Activated naive CD4-positive, alpha-beta T cell treated with Interleukin-2 at 50 U/mL for 16 hours (primary cell): Measurements from ENCODE around the gene TRIO.

Experiments
- DNase-seq: peaks from one replicate; pipeline ENCODE4 v3.0.0-alpha.2; 2020

The TRIO gene

DNA sequence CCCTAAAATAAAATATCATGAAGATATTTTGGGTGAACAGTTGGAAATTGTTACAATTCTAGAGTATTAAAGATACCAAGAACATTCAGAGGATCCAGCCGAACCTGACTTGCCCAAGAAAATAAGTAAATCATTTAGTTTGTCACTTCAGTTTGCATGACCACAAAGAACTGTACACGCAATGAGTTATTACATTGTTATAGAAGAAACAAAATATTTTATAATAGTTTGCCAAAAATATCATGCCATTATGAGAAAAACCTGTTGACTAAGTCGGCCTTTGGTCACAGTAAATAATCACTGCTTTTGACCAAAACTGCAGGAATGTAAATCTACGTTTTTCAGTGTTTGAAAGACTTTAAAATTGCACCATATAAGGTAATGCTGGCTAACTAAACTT lies 27.9 kb downstream of the TRIO start:
- no peak for DNase-seq

DNA sequence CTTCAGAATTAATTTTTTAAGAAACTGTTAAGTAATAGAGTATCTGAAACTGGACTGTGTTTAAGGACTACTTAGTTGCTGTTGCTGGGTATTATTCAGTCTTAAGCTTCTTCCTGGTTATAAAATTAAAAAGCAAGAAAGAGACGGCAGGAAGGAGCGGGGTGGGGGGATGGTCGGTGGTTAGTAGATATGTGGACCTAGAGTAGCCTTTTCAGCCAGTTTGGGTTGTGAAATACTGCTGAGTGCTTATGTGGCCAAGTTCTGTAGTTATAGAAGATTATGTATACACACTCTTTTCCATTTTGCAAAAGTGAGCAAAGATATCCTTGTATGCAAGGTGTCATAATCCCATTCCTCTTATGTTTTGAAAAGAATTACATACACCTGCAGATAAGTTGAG lies 28.5 kb downstream of the TRIO start:
- no peak for DNase-seq

DNA sequence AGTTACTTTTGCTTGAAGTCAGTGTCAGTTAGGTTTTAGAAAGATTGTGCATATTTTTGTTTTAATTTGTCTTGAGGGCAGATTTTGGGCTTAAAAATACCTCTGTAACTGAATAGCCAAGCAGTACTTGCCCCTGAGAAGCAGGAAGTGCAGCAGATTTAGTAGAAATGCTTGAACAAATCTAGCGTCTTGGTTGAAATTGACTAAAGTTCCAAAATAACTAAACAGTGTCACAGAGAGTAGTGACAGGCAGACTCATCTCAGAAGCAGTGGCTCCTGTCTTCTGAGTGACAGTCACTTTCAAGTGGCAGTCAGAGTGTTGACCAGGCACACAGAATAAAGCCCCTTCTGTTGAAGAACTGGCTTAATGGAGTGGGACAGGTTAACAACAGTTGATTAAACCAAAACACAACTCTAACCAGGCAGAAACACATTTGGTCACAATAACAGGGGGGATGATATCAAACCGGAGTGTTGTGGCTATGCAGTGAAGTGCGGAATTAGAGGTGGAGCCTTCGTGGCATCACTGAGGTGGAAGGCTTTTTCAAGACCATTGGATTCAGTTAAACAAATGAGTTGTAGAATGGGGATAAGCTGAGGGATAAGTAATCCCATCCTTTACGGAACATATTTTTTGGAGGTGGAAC lies 29.1 kb downstream of the TRIO start:
- no peak for DNase-seq

DNA sequence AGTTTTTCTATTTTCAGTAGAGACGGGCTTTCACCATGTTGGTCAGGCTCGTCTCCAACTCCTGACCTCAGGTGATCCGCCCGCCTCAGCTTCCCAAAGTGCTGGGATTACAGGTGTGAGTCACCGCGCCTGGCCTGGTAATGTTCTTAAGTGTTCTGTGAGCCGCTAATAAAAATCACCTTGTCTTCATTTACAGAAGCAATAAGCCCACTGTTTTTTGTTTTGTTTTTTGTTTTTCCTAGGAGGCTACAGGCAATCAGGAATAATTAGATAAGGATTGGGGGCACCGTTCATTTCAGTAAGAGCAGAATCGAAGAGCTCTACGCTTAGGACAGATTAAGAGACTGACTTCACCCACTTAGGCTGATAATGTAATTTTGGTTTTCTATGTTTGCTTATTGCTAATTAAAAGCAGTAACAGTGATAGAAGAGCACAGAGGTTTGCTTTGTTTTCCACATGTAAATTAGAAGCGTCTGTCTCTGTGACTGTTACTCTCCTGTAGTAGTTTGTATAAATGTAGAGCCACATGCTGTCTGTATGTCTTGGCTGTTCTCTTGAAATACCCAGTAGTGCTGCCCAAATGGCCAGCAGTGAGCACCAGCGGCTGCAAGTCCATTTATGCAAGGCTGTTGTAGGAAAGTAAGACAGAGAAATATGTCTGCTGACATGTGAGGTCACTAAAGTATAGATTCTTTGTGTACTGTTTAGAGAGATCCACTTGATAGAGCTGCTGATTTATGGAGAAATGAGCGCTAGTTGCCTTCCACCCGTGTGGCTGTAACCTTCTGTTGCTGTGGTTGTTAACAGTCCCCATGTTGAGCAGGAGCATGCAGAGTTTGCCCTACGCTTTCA lies 30.5 kb downstream of the TRIO start:
- no peak for DNase-seq

DNA sequence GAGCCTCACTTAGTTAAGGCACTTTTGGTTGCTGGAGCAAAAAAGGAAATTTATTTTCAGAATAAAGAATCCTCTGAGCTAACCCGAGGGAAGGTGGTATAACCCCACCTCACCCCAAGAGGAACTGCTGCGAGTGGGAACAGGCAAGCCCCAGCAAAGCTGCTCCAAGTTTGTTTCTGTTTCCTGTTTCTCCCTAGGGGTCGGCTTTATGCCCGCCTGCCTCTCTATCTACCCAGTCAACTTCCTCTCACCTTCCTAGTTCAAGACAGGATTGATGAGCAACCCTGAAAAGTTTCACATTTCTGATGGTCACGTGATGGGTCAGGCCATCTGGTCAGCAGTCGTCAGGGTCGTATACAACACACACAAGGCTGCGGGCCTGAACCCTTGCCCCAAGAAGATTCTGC lies 31.1 kb downstream of the TRIO start:
- no peak for DNase-seq

DNA sequence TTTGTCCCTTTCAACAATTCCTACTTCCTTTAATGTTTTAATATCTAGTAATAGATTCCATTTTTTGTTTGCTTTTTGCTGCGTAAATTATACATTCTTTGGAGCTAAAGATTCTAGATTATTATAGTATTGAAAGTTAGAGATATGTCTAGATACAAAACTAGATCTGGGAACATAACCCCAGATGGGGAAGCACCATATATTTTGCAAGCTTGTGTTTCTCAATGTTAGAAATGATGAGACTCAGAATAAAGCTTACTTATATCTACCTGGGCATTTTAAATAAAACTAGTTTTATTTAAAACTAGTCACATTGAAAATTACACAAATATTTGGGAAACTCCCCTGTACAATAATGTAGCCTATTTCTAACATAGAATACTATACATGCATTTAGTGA lies 32.2 kb downstream of the TRIO start:
- DNase-seq, result no peak

DNA sequence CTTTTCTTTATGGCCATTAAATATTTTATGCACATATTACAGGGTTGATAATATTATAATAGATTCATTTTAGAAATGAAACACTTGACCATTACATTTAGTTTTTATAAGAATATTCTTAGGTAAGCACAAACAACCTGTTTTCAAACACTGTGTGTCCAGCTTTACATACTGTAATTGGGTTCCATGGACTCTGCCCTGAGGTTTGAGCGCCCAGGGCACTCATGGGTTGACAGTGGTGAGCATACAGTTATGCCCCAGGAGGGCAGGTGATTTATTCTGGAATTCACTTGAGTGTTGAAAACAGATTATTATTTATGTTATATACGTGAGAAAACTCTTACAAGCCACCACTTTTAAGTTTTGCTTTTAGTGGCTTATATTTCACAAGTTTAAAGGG lies 33.7 kb downstream of the TRIO start:
- no peak for DNase-seq

DNA sequence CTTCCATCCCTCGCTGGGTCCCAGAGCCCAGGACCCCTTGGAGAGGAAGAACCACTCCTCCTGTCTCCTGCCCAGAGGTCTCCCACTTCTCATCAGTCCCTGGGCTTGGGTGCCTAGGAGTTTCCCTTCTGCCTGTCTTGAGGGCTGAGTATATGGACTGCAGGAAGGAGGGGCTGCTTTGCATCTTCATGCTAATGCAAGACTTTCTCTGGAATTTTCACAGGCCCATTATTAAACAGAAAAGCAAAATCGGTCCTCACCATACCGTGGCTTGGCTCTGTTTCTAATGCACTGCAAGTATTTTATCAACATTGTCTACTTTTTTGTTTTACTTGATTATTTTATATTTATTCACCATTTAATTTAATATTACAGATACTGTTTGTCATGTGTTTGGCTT lies 34.5 kb downstream of the TRIO start:
- no peak for DNase-seq

DNA sequence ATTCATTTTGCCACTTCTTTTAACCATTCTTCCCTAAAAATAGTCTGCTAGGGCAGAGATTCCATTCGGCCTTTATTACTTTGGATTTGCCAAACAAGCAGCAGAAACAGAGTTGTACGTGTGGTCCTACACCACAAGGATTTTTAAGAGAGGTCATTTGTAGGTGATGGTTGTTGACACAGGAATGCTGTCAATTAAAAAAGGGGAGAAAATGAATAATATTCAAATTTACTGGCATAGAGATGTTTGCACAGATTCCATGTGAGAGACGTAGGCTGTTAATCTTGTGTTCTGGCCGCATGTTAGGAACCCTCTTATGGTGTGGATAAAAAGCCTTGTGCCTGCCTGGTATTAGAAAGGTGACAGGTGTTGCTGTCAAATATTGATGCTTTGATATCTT lies 34.9 kb downstream of the TRIO start:
- no peak for DNase-seq

DNA sequence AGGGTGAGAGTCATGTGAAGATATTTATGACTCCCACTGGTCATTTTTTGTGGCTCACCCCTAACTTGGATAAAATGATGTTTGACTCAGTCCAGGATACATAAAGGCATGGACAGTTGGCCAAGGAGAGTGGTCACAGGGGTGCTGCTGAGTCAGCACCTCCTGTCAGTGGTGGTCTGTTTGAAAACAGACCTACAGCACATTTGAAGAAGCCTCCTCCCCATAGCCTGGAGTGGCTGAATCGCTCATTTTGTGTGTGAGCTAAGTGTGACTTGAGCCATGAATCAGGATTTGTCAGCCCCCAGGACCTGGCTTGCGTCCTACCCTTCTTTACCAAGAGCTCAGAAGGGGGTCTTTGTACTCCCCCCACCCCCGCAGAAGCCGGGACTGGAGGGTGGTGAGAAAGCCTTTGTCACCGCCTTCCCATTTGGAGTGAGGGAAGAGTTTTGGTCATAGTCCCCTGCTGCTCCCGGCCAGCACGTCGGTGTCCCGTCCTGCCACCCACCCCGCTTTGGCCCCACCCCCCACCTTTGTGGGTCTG lies 35.6 kb downstream of the TRIO start:
- no peak for DNase-seq

DNA sequence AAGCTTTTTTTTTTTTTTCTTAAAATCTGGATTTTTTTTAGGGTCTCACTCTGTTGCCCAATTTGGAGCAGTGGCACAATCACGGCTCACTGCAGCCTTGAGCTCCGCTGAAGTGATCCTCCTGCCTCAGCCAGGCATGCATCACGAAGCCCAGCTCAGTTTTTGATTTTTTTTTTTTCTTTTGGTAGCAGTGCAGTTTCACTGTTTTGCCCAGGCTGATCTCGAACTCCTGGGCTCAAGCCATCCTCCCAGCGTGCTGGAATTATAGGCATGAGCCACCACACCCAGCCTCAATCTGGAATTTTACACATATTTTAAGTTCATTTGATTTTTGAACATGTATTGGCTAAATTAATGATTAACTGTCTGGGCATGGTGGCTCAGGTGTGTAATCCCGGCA lies 36.3 kb downstream of the TRIO start:
- no peak for DNase-seq

DNA sequence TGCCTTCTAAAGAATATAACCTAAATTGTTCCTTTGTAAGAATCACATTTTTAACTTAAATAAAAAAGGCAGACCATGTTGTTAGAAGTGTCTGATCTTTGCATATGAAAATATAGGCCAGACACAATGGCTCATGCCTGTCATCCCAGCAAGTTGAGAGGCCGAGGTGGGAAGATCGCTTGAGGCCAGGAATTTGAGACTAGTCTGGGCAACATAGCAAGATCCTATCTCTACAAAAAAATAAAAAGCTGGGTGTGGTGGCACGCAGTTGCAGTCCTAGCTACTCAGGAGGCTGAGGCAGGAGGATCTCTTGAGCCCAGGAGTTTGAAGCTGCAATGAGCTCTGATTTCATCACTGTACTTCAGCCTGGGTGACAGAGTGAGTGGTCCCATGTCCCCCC lies 37.3 kb downstream of the TRIO start:
- no peak for DNase-seq

DNA sequence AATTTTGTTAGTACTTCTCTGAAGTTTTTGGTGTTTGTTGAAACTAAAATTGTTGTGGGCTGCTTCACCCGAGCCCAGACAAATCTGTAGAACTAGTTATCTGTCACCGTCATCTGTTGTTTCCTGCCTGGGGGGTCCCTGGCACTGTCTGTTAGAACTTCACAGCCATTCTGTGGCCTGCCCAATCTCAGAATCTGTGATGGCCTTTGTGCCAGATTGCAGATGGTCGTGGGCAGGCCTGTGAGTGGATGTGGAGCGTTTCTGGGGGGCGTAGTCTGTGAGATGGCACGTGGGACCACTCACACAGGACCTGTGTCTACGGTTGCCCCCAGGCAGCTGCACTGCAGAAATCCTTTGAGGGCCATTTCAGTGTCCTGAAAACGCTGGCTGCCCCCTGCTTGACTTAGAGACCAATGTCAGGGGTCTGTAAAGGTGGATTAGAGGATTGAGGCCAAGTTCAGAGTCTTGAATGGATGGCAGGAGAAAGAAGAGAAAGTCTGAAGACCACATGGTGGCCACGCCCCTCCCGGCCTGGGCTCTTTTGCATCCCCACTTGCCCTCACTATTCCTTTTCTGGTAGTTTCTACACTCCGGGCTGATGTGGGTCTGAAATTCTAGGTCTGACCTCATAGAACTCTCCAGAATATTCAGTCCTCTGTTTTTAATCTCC lies 38.3 kb downstream of the TRIO start:
- DNase-seq, result no peak

DNA sequence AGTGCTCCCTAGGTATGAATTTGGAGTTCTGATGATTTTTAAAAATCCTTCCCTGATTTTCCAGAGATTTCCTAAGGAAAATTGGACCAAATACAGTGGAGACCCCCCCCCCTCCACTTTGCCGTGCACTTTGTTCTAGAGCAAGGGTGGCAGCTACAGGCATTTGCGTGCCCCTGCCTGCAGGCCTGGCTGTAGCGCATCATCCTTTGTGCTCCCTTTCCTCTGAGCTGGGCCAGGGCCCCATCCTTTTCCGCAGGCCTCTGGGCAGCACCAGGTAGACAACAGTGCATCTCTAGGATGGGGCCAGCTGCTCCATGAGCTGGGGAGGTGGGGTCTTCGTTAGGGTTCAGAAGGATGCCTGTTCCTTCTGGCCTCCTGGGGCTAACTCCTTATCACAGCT lies 39.6 kb downstream of the TRIO start:
- DNase-seq, result no peak

DNA sequence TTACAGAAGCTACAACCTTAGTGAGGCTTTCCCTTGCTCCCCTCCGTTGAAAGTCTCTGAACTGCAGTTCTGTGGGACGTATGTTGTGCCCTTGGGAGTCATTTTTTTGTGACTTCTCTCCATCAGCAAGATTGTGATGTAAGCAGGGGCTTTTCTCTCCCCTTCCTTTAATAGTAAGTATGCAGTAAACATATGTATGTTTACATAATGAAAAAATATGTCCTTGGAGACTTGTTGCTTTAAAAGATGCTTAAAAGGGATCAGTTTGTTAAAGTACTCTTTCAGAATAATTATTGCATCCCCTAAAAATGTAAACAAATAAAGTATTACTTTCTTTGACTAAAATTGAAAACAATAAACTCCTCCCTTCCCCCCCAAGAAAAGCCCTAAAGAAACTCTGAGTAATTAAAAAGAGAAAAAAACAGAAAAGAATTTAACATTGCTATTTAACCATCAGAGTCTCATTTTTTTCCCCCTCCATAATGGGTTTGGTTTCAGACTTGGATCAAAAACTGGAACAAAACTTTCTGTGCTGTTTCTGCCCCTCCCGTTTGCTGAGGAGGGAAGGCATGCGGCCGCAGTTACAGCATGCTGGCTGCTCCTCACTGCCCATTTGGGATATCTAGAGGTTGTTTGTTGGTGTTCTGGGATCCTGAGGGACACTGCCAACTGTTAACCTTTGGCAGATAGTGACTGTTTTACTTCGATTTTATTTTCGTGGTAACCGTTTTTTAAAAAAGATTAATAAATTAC lies 40.2 kb downstream of the TRIO start:
- DNase-seq, result no peak

DNA sequence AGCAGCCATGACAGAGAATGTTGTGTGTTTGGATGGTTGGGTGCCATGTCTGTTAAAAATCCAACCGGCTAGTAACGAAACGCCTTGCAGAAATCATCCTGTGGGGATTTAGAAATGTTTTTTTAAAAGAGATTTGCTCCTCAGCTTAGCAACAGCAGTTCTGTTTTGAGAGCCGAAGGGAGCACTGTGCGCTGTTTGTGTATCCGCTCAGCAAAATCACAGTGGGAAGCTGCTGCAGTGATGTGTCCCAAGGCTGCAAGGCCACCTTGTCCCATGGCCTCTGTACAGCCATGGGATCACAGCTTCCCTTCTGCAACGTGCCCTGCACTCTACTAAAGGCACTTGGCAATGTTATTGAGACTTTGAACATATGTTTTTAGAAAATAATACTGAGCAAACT lies 40.9 kb downstream of the TRIO start:
- DNase-seq, result no peak

DNA sequence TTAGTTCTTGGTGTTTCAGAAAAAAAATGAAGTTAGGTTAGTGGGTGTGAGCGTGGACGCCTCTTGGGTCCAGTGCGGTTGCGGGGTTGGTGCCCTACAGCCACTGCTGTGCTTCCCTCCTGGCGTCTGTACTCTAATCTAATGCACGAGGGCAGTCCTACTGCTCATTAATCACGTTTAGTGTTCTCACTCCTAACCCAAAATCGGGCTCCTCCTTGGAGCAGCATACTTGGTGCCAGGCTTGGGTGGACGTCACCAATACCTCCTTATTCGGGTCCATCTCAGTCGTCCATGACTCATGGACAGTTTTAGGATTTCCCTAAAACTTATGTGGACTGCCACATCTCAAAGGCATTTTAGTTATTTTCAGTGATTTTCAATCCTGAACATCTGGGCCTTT lies 41.6 kb downstream of the TRIO start:
- DNase-seq, result no peak

DNA sequence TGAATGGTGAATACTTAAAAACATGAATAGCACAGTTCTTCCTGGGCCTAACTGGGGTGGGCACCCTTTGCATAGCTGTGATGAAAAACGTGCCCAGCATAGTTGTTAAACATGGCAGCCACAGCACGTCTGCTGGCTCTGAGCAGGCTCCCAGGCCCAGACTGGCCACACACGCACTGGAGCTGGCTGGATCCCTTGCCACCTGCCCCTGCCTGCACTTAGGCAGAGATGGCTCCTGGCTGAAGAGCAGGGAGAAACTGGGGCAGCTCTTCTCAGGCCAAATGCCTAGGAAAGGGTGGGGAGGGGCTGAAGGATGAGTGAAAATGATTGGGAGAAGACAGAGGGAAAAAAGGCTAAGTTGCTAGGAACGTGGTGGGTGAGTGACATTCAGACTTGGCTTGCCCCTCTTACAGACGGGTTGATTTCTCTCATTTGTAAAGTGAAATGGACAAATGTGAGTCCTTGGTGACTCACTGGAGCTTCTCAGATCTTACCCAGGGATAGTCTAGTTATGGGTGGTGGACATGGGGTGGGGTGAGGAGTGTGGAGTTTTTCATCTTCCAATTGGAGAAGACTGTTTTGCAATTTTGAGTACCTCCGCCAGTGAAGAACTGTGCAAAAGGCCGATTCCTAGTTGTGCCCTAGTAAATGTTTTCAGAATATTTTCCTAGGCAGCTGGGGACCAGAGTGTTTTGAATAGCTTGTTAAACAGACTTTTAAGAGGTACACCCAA lies 42.4 kb downstream of the TRIO start:
- DNase-seq, result no peak

DNA sequence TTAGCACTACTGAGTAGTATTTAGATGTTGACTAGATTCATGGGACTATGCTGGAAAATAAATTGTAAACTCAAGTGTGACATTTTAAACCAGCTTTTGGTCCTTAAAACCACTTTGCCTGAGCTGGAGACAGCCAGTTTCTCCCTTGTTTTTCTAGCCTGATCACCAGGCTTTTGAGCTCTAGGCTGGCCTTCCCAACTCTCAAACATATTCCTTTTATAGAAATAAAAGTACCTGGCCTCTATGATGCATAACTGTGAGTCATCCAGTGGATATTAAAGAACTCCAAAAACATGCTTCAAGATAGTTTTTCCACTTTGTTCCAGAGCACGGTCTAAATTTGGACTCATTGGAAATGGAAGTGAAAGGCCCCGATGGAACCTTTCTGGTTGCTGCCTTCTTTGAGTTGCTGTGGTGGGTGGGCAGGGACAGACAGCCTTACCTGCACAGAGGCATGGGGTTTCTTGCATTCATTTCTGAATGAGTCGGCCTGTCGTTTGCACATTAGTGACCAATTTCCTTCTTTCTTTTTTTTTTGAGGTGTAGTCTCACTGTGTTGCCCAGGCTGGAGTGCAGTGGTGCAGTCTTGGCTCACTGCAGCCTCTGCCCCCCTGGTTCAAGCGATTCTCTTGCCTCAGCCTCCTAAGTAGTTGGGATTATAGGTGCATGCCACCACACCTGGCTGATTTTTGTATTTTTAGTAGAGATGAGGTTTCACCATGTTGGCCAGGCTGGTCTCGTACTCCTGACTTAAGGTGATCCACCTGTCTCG lies 43.1 kb downstream of the TRIO start:
- DNase-seq, result no peak

DNA sequence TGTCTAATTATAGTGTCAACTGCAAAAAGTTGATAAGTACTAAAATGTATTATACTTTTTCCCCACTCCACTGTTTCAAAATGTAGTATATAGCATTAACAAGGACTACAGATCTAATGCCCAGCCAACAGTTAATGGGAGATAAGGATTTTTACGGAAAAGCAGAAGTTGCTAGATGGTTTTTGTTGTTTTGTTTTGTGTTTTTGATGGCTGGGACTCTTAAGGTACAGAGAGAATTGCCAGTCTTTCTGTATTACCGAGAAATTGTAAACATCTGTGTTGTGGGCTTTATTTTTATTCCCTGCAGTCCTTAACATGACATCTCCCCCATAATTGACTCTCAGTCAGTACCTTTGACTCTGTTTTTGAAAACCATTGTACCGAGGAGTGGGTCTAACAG lies 44.0 kb downstream of the TRIO start:
- no peak for DNase-seq

DNA sequence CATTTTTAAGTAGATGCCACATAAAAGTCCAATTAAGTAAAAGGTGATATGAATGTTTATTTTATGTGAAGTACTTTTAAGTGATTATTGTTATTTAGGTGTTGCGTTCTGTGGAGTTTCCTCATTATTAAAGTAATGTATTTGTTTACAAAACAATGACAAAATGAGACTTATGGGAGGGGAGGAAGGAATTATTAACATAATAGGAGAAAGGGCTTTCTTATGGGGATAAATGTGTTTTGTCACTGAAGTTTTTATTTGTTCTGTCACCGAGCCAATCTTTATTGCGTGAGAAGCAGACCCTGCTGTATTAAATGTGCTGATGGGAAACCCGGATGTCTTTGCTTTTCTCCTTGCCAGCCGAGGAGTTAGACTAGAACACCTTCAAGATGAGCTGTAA lies 44.5 kb downstream of the TRIO start:
- no peak for DNase-seq

DNA sequence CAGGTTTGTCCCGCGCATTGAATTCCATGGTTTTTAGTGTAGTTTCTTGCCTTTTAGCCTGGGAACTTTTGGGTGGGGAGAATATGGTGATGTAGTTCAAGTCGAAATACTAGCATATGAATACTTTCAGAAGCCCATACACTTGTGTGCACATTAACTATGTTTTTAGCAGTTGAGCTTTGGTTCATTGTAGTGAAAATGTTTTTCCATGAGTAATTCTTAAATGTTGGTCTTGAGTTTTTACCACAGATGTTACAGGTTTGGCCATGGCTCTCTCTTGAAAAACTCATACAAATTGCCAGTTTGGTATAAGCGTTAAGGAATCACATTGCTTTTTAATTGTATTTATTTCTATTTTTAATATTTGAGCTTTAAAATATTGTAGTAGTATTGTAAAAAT lies 45.6 kb downstream of the TRIO start:
- no peak for DNase-seq
